Posterior vena cava (tissue), 2 donors: ENCODE measurements around the gene MAP7D2. TPM values are rescaled to one million over a fixed set of nuclear protein-coding genes. Genes with fewer than 3 reads are reported as not detected.
A peak's percentile ranks its signal among the peaks of the same experiment; 100 is the strongest.

Experiments used
- DNase-seq: peaks from one replicate; pipeline ENCODE4 v3.0.0-alpha.2; 2020; ENCODE audit warnings: low spot score
- intact Hi-C, 2 donors: fragments of 100-400 bp; cut with DNase I; formaldehyde crosslinking; loops; one replicate each; pipeline versions ENCODE4 v1.14.1 to v1.14.2; 2022 to 2023
- microRNA-seq, 2 donors: library from miRNA; unstranded; fragments of <30 nt; microRNA quantifications; one replicate each; pipeline ENCODE4 v1.2.0, GENCODE V29; 2020 to 2021; ENCODE audit warnings: borderline microRNAs expressed in 2 of 2
- total RNA-seq, 2 donors: library from RNA; stranded (reverse); fragmentation: NEBNext Ultra II Directional; extraction: Animal tissue kit (Norgen Biotek cat#: 25700); gene quantifications; one replicate each; pipeline ENCODE4 v1.2.1, GENCODE V29; 2021
- donor health status: DM: yes; HTN: yes; CAD: no.
- donor health status: DM: yes; HTN: yes; CAD: no.

The MAP7D2 gene
- total RNA-seq, 2 donors from 2014 or later: 0.10 TPM; not detected in 1

DNA sequence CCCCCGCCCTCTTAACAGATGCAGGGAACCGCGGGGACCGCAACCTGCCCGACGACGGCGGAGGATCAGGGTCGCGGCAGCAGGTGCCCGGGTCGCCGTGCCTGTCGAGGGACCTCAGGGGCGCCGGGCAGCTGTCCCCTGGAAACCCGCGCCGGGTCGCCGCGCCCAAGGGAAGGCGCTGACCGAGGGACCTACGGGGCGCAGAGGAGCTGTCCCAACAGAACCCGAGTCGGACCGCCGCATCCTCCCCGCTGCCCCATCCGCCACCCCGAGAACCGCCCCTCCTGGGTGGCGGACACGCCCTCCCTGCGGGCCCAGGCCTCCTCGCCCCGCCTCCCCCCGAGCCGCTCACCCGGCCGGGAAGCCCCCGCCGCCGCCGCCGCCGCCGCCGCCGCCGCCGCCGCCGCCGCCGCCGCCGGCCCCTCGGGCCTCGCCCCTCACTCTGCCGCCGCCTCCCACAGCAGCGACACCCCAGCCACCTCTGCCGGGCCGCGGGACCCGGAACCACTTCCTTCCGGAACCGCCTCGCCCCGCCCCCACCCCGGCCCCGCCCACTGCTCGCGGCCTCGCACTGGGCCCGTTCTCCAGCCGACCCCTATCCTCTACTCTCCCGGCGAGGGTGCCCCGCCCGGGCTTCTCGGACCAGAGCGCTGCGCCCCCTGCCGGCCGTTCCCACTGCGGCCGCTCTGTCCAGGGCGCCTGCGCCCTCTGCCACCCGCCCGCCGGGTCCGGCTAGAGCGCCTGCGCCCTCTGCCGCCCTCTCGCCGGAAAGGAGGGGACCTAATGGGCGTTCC, 126.0 kb downstream of the MAP7D2 start, which contains the start of gene BCLAF3:
TSS of gene BCLAF3 (minus strand) at position 506 of the 794 bp plus-strand sequence. CDS start 20,797 bp downstream, outside the sequence.
- intact Hi-C loops: no loop called here
- DNase-seq: peak; percentile 97

DNA sequence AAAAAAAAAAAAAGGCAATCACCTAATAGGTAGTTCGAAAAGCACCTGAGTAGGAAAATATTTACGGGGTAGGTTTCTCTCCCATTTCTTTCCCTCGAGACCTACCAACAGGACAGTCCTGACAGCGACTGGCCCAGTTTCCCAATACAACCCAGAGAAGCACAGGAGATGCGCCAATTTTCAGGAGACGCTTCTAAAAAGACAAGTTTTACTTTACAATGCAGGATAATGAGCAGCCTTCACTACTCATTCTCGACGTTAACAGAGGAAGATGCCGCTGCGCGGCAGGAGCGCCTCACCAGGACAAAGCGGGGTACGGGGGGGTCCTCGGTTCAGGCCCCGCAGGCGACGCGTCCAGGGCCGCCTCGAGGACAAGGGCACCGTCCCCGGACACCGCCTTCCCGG, 126.6 kb downstream of the MAP7D2 start:
- intact Hi-C loops: no loop called here
- no peak for DNase-seq

DNA sequence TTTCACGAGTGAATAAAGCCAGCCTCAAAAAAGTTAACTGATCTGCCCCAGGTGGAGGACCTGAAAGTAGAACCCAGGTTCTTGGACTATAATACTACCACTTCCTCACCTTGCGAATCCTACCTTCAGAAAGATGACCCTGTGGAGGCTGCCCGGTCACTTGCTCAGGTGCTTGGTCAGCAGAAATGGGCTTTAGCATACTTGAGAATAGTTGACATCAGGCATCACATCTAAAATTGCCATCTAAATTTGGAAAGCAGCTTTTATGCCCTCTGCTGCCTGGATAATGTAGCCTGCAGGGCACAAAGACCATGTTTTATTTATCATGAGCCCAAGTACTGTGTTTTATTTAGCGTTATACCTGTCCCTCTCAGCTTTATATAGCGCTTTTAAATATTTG, 128.9 kb downstream of the MAP7D2 start:
- DNase-seq: no peak
- intact Hi-C loops: no loop called here

DNA sequence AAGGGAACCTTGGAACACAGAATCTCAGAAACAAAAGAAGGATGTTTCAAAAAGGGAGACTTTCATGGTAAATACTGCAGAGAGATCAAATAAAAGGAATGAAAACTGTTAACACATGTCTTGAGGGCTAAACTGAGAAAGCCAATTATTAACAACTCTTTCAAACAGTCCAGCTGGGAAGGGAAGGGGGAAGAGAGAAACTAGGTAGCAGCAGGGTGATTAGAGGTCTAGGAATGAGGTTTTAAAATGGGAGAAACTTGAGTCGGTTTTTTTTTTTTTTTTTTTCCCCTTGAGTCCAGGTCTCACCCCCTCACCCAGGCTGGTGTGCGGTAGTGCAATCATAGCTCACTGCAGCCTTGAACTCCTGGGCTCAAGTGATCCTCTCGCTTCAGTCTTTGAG, 130.2 kb downstream of the MAP7D2 start:
- intact Hi-C loops: no loop called here
- no peak for DNase-seq

- no peak for DNase-seq
- intact Hi-C loops: no loop called here
Observed at GRCh38 chrX:19981947-19982346, 134.8 kb downstream of the MAP7D2 start.

- intact Hi-C loops: no loop called here
- DNase-seq: no peak
Observed at GRCh38 chrX:19975845-19976244, 140.9 kb downstream of the MAP7D2 start.

DNA sequence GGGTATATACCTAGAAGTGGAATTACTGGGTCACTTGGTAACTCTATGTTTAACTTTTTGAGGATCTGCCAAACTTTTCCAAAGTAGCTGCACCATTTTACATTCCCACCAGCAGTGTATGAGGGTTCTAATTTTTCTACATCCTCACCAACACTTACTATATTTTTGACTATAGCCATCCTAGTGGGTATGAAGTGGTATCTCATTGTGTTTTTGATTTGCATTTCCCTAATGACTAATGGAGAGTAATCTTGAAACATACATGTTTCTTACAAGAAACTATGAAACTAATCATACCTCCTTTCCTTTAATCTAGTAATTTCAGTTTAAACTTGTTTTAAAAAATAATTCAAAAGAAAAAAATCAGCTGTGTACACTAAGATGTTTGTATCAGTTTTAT, 143.7 kb downstream of the MAP7D2 start:
- no peak for DNase-seq
- intact Hi-C loops: no loop called here

GRCh38 chrX:19968276-19968675, 148.4 kb downstream of the MAP7D2 start:
- intact Hi-C loops: no loop called here
- DNase-seq: no peak

- intact Hi-C loops: no loop called here
- DNase-seq: no peak
Observed at GRCh38 chrX:19966056-19966455, 150.7 kb downstream of the MAP7D2 start.

- DNase-seq: no peak
- intact Hi-C loops: no loop called here
Observed at GRCh38 chrX:19964017-19964710, 152.5 kb downstream of the MAP7D2 start.

GRCh38 chrX:19960913-19961312, 155.8 kb downstream of the MAP7D2 start:
- intact Hi-C loops: no loop called here
- no peak for DNase-seq

DNA sequence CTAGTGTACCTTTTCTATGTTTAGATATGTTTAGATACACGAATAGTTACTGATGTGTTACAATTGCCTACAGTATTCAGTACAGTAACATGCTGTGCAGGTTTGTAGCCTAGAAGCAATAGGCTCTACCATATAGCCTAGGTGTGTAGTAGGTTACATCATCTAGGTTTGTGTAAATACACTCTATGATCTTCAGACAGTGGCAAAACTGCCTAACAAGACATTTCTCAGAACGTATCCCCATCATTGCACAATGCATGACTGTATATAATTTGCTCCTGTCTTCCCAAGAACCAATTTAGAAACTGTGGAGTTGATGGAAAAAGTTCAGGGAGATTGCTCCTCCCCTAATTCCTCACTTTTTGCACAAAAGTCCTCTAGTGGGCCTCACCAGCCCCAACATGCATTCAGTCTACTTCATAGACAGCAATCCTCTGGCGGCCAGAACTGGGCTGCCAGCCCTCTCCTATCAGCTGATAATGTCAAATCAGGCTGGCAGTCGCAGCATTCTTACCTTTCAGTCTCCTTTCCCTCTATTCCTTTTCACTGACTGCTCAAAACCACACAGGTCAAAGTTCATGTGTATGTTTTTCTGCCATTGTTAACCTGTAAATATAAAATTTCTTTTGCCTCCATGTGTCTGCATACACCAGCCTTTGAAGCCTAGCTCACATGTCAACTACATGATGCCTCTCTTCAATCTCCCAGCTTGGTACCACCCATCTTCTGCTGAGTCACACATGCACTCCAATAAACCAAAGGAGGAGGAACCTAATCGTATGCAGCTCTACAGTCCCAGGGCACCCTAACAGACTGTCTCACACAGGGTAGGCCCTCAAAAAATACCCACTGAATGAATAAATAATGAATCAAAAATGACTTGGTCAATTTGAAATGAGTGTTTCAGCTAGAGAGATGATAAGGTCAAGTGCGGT, 157.9 kb downstream of the MAP7D2 start:
- no peak for DNase-seq
- intact Hi-C loops: no loop called here

DNA sequence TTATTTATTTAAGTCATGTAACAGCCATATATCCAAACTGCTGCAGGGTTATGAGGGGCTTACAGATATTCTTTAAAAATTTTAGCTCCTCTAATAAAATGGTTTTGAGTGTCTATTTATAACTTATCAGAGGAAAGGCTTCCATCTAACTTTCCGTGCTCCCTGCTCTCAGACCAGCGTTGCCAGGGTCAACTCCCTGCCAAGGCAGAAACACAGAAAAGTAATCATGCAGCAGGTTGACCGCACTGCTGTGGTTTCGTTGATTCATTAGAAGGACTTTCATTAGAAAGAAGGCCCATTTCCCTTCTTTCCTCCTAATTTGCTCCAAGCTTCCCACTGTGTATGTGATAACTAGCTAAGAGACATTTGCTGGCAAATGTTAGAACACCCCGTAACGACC, 159.8 kb downstream of the MAP7D2 start:
- no peak for DNase-seq
- intact Hi-C loops: no loop called here

Small RNA genes lying within 50 kb of the gene (microRNA-seq; reads per million reads assigned to microRNA genes)
- gene MIR23C: 64.2 to 109 reads per million in 2 donors

Other genes with a start within 250 kb of the MAP7D2 start
- gene SH3KBP1, start 229.3 kb downstream of the MAP7D2 start, total RNA-seq: 10 to 100 TPM; 18.0 to 21.2 TPM
- 10 to 100 TPM; 11.7 to 12.3 TPM for gene BCLAF3, start 125.8 kb downstream of the MAP7D2 start, total RNA-seq
- 100 to 1,000 TPM in 1 of 2 donors, 10 to 100 TPM in 1; 93.5 to 126 TPM for gene EIF1AX, start 24.9 kb upstream of the MAP7D2 start, total RNA-seq
- 10 to 100 TPM; 36.4 to 52.3 TPM for gene RPS6KA3, start 150.0 kb upstream of the MAP7D2 start, total RNA-seq